GM12873 (cell line): Measurements from ENCODE around the gene AHCYL1.

Experiments used
- TF ChIP-seq, protein P1 (sequence below): IDR thresholded peaks from 2 replicates; pipeline ENCODE4 v1.5.1; 2012; ENCODE audit warnings: low read depth, mild to moderate bottlenecking, moderate library complexity, low read length, control low read depth; ENCODE audit not compliant: insufficient read depth; ENCODE audit errors: missing control alignments

The AHCYL1 gene

DNA sequence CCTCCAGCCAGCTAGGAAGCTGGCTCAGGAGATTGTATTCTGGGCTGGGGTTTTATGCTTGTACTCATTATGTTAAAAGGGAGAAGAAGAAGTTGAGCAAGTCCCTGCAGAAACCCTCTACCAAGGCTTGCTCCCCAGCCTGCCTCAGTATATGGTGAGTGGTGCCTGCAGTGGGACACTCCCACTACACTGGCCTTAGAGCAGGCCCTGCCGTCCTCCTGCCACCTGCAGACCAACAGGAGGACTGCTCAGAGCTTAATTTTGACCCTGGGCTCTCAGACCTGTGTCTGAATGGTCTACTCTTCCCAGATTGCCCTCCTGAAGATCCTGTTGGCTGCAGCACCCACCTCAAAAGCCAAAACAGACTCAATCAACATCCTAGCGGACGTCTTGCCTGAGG lies 62.9 kb downstream of the AHCYL1 start:
- TF ChIP-seq, protein P1, sequence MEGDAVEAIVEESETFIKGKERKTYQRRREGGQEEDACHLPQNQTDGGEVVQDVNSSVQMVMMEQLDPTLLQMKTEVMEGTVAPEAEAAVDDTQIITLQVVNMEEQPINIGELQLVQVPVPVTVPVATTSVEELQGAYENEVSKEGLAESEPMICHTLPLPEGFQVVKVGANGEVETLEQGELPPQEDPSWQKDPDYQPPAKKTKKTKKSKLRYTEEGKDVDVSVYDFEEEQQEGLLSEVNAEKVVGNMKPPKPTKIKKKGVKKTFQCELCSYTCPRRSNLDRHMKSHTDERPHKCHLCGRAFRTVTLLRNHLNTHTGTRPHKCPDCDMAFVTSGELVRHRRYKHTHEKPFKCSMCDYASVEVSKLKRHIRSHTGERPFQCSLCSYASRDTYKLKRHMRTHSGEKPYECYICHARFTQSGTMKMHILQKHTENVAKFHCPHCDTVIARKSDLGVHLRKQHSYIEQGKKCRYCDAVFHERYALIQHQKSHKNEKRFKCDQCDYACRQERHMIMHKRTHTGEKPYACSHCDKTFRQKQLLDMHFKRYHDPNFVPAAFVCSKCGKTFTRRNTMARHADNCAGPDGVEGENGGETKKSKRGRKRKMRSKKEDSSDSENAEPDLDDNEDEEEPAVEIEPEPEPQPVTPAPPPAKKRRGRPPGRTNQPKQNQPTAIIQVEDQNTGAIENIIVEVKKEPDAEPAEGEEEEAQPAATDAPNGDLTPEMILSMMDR: no peak

DNA sequence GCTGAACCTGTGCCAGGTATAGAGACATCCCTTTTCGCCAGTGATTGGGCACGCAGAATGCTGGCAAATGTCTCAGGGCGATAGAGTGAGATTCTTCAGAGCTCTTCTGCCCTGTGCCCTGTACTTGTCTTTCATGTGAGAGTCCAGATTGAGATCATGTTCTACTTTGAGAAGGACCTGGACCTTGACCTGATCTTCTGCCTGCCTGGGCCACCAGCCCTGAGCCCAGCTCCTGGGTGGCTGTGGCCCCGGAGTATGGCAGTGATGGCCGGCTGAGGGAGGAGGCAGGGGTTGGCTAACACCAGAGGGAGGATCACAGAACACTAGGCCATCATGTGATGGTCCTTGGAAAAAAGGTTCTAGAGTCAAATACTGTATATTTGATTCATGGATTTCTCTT lies 63.7 kb downstream of the AHCYL1 start:
- TF ChIP-seq, protein P1: no peak

DNA sequence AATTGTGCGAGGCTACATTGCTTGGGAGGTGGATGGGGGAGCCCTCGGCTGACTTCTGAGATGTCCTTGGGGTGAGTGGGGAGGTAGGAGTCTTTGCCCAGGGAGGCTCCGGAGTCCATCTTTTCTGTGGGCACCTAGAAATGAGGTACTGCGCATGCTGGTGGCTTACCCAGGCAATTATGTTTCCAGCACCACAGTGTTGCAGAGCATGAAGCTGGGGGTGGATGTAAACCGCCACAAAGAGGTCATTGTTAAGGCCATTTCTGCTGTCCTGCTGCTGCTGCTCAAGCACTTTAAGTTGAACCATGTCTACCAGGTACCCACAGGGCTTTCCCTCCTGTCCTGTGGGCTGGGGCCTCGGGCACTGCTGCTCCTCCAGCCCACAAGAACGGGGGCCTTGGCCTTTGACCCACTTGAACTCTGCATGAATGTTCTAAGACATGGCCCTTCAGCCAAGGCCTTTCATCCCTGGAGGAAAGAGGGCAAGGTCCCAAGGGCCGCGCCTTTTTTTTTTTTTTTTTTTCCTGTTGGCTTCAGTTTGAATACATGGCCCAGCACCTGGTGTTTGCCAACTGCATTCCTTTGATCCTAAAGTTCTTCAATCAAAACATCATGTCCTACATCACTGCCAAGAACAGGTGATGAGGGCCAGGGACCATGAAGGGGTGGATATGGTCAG lies 64.5 kb downstream of the AHCYL1 start:
- TF ChIP-seq, protein P1: no peak

DNA sequence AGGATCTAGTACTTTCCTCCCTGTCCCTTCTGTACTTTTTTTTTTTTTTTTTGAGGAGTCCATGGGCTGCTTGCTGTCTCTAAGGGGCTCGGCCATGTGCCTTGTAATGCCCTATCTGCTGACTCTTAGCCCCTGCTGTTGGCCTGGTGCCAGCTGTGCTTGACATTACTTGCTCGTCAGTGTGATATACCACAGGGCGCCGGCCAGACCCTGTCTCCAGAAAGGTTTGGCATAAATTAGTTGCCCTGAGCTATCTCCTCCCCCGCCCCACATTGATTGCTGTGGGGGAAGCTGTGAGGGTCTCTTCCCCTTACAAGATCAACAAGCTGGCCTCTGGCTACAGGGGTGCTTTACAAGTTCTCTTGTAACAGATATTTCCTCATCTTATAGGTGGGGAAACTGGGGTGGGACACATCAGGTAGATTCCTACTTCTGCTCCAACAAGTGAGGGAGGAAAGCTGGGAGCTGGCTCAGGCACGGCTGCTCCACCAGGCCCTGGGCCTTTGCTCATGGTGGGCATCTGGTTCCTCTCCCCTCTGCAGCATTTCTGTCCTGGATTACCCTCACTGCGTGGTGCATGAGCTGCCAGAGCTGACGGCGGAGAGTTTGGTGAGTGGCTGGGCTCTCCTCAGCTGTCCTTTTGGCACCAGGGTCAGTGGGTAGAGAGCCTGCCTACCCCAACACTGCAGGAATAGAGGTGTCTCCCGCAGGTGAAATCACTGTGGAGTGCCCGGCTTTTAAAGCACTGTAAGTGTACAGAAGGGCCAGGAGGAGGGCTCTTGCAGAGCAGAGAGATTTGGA lies 65.4 kb downstream of the AHCYL1 start:
- TF ChIP-seq, protein P1: no peak

DNA sequence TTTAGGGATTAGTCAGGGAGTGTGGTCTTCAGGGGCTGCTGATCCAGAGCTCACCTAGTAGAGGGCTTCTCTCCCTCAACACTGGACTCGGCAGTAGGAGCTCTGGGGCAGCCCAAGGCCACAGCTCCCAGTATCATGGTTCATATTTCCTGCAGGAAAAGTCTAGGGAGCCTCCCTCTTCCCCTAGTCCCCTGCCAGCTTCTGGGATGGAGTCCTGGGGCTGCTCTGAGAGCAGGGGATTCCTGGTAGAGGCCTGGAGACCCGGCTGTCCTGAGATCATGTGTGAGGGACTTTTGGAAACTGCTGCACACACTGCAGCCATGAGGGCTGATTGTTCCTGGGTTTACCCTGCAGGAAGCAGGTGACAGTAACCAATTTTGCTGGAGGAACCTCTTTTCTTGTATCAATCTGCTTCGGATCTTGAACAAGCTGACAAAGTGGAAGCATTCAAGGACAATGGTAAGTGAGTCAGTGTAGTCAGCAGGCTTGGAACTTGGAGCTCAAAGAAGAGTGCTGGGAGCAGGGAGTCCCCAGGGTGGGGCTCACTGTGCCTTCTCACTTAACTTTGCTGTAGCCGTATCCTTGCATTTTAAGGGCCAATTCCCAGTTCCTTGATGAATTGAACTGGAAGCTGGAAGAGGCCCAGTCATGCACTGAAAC lies 66.2 kb downstream of the AHCYL1 start:
- TF ChIP-seq, protein P1: no peak

DNA sequence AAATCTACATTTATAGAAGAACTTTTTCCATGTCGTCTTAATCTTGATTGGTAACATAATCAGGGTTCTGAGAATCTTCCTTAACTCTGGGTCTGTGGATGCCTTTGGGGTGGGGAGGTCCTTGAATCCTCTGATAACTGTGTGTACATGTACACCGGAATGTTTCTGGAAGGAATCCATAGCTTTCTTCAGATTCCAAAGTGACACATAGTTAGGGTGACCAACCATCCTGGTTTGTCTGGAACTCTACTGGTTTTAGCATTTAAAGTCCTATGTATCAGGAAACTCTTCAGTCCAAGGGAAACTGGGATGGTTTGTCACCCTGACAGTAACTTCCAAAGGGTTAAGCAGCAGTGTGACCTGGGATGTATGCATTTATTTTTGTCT lies 66.7 kb downstream of the AHCYL1 start:
- TF ChIP-seq, protein P1: no peak
